T-helper 9 cell (primary cell): ENCODE measurements around the gene PLAGL1.
A peak's percentile ranks its signal among the peaks of the same experiment; 100 is the strongest.
"Not testable (repeated sequence)": the region's sequence is repeated elsewhere in the genome, so short reads cannot be mapped to it uniquely, and the experiment has no call there.

ENCODE experiments used
- DNase-seq: peaks from one replicate; pipeline ENCODE4 v3.0.0-alpha.2; 2020
- total RNA-seq, 2 donors: gene quantifications; one replicate each; lab custom pipeline; 2026; lab: John Stamatoyannopoulos, UW

PLAGL1 gene, protein sequence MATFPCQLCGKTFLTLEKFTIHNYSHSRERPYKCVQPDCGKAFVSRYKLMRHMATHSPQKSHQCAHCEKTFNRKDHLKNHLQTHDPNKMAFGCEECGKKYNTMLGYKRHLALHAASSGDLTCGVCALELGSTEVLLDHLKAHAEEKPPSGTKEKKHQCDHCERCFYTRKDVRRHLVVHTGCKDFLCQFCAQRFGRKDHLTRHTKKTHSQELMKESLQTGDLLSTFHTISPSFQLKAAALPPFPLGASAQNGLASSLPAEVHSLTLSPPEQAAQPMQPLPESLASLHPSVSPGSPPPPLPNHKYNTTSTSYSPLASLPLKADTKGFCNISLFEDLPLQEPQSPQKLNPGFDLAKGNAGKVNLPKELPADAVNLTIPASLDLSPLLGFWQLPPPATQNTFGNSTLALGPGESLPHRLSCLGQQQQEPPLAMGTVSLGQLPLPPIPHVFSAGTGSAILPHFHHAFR
- total RNA-seq, result 0.72 to 1.4 reads per million in 2 donors

GRCh38 chr6:144008120-144008811 lies at the start of gene PLAGL1:
TSS of gene PLAGL1 (minus strand) at chr6:144008259. CDS start at chr6:143948136, 60,123 bp downstream.
- DNase-seq, result no peak

GRCh38 chr6:144055121-144055931 lies 47.3 kb upstream of the PLAGL1 start:
- no peak for DNase-seq

DNA sequence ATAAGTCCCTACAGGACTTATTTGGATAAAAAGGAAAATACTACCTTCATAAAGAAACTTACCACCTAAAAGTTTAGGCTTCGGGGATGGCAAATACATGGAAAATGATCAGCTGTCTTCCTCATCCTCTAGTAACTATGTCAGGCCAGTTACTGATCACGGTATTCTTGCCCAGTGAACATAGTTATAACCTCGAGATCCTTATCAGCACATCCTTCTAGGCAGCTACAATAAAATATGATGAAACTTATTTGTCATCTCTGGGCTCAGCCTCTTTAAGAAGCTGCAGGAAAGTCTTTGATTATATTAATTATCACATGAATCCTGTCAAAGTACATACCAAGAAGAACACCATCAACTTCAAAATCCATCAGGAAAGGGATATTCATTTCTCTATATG lies 45.5 kb upstream of the PLAGL1 start:
- DNase-seq, result no peak

DNA sequence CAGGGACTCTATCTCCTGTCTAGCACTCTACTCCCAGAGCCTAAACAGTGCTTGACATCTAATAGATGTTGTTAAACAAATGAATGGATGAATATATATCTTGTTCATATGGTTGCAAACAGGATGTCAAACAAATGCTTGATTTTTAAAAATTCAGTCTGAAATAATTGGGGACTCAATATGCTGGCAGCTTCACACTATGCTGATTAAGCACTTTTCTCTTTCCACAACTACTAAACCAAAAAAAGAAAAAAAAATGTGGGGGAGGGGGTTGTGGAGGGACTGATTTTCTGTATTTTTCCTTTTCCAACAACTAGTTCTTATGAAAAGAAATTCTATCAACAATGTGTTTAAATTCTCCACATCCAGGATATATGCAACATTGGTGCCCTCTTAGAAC lies 44.4 kb upstream of the PLAGL1 start:
- no peak for DNase-seq

DNA sequence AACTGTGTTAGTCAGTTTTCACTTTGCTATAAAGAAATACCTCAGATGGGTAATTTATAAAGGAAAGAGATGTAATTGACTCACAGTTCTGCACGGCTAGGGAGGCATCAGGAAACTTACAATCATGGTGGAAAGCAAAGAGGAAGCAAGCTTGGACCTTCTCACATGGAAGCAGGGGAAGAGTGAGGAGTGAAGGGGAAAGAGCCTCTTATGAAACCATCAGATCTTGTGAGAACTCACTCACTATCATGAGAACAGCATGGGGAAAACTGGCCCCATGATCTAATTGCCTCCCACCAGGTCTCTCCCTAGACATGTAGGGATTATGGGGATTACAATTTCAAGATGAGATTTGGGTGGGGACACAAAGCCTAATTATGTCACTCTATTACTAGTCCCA lies 41.3 kb upstream of the PLAGL1 start:
- DNase-seq, result no peak

DNA sequence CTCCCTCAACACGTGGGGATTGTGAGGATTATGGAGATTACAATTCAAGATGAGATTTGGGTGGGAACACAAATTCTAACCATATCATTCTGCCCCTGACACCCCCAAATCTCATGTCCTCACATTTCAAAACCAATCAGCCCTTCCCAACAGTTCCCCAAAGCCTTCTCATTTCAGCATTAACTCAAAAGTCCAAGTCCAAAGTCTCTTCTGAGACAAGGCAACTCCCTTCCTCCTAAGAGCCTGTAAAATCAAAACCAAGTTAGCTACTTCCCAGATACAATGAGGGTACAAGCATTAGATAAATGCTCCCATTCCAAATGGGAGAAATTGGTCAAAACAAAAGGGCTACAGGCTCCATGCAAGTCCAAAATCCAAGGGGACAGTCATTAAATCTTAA lies 39.6 kb upstream of the PLAGL1 start:
- DNase-seq, result no peak

DNA sequence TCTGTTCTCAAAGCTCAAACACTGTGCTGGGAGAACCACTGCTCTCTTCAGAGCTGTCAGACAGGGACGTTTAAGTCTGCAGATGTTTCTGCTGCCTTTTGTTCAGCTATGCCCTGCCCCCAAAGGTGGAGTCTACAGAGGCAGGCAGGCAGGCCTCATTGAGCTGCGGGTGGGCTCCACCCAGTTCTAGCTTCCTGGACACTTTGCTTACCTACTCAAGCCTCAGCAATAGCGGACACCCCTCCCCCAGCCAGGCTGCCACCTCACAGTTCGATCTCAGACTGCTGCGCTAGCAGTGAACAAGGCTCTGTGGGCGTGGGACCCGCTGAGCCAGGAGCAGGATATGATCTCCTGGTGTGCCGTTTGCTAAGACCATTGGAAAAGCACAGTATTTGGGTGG lies 38.6 kb upstream of the PLAGL1 start:
- DNase-seq, result not testable (repeated sequence)

- DNase-seq, result not testable (repeated sequence)
These were observed 36.9 kb upstream of the PLAGL1 start for GRCh38 chr6:144044989-144045388.

- no peak for DNase-seq
These were observed 28.8 kb upstream of the PLAGL1 start for GRCh38 chr6:144036835-144037195.

- DNase-seq, result no peak
These were observed 28.2 kb upstream of the PLAGL1 start for GRCh38 chr6:144036064-144036834.

DNA sequence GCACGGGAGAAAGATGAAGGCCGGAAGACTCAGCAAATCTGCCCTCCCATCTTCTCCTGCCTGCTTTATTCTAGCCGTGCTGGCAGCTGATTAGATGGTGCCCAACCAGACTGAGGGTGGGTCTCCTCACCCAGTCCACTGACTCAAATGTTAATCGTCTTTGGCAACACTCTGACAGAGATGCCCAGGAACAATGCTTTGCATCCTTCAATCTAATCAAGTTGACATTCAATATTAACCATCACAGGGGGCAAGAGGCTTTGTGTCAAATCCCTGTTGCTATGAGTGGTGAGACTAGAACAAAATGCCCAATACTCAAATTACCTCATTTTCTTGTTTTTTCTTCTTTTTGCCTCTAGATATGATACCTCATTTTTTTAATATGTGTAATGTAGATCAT lies 27.4 kb upstream of the PLAGL1 start:
- DNase-seq, result no peak

- DNase-seq, result no peak
These were observed 26.0 kb upstream of the PLAGL1 start for GRCh38 chr6:144033816-144034735.

GRCh38 chr6:144029452-144029851 lies 21.4 kb upstream of the PLAGL1 start:
- DNase-seq, result no peak

- DNase-seq, result no peak
These were observed 20.0 kb upstream of the PLAGL1 start for GRCh38 chr6:144027932-144028587.

DNA sequence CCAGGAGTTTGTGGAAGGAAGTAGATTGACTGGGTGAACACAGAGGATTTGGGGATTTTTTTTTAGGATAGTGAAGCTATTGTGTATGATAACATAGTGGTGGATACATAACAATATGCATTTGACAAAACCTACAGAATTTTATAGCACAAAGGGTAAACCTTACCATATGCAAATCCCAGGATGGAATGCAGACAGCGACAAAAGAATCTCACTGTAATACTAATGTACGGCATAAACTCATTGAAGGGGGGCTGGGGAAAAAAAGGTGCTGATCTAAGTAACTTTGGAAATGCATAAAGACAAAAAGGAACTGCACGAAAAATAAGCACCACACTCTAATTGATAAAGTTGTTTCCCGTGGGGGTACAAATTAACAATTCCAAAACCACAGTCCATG lies 15.2 kb upstream of the PLAGL1 start:
- no peak for DNase-seq

DNA sequence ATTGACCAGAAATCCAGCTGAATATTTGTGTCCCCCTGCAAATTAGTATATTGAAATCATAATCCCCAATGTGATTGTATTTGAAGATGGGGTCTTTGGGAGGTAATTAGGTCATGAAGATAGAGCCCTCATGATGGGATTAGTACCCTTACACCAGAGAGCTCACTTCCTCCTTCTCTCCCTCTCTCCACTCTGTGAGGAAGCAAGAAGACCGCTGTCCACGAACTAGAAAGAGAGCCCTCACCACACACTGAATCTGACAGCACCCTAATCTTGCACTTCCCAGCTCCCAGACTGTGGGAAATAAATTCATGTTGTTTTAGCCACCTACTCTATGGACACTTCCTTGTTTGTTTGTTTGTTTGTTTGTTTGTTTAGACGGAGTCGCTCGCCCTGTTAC lies 11.9 kb upstream of the PLAGL1 start:
- DNase-seq, result no peak

DNA sequence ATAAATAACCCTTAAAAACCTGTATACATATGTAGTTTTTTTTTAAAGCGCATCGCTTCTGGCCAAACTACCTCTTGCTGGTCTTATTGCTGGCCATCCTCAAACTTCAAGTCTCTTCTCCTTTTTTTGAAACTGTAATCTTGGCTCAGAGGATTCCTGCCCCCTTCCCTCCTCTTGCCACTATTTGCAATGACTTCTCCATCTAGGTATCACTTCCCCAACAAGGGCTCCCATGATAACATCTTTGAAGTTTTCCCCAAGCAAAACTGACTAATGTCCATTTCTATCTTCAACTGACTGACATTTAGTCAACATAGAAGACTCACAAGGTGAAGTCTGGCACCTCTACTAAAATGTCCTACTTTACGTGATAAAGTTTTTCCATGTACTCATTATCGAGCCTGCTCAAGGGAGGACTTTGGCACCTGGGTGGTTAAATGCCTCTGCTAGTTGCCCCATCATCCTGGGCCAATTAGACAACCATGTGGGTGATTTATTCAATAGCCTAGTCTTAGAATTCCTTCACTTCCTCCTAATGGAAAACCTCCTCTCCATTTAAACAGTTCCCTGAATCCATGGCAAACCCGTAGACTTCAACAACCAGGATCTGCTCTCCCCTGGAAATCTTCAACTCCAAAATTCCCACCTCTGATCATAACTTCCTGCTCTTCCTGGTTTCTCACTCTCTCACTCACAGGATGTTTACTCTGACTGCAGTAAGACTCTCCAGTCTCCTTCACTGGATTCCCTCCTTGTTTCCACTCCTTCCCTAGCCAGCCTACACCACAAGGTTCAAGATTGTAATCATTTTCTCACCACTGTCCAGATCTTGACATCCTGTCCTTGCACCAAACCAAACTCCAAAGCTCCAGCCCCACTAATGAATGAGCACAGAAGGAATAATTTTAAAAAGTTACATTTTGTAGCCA lies 9.4 kb upstream of the PLAGL1 start:
- DNase-seq, result no peak

DNA sequence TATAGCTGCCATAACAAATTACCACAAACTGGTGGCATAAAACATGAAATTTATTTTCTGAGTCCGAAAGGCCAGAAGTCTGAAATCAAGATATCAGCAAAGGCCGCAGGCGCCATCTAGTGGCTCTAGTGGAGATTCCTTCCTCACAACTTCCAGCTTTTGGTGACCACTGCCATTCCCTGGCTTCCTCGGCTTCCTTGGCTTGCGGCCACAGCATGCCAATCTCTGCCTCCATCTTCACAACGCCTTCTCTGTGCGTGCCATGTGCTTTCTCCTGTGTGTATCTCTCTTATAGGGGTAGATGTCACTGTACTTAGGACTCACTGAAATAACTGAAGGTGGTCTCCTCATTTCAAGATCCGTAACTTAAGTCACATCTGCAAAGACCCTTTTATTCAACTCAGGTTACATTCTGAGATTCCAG lies 5.4 kb upstream of the PLAGL1 start:
- DNase-seq, result peak; percentile 56

- DNase-seq, result no peak
These were observed 4.5 kb upstream of the PLAGL1 start for GRCh38 chr6:144012534-144012933.

DNA sequence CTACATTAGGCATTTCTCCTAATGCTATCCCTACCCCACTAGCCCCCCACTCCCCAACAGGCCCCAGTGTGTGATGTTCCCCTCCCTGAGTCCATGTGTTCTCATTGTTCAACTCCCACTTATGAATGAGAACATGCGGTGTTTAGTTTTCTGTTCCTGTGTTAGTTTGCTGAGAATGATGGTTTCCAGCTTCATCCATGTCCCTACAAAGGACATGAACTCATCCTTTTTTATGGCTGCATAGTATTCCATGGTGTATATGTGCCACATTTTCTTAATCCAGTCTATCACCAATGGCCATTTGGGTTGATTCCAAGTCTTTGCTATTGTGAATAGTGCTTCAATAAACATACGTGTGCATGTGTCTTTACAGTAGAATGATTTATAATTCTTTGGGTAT lies 1.6 kb upstream of the PLAGL1 start:
- DNase-seq, result not testable (repeated sequence)
